Psoas muscle (tissue), 8 donors: ENCODE data around the gene B9D1. TPM values are rescaled to one million over a fixed set of nuclear protein-coding genes. Genes with fewer than 3 reads are reported as not detected.

Experiments used
- ATAC-seq, 4 donors: fragments of 200-7000 bp; cut with Tn5 transposase; one replicate each; pipeline ENCODE4 v1.9.1; 2020; ENCODE audit warnings: moderate library complexity in 3 of 4, mild to moderate bottlenecking in 2 of 4
- DNase-seq, 2 donors: peaks; one replicate each; pipeline ENCODE4 v3.0.0-alpha.2; 2020
- H3K27ac ChIP-seq: fragments of 200-600 bp; one replicate; pipeline ENCODE4 v1.8.0; 2022
- H3K27me3 ChIP-seq, 3 donors: fragments of 200-600 bp in 1 of 3; one replicate each; pipeline versions ENCODE4 v1.6.1 to v1.8.0; 2013 to 2022; ENCODE audit warnings: low read length in 2 of 3, mild to moderate bottlenecking in 2 of 3, moderate library complexity in 1 of 3; ENCODE audit not compliant: insufficient read depth in 3 of 3
- H3K36me3 ChIP-seq, 2 donors: fragments of 200-600 bp in 1 of 2; one replicate each; pipeline versions ENCODE4 v1.6.1 to v1.8.0; 2013 to 2022; ENCODE audit warnings: low read depth in 1 of 2, mild to moderate bottlenecking in 1 of 2, moderate library complexity in 1 of 2; ENCODE audit not compliant: insufficient read depth in 1 of 2
- H3K4me1 ChIP-seq: fragments of 200-600 bp; one replicate; pipeline ENCODE4 v1.8.0; 2022
- H3K4me3 ChIP-seq: fragments of 200-600 bp; one replicate; pipeline ENCODE4 v1.8.0; 2022; ENCODE audit warnings: mild to moderate bottlenecking
- H3K9me3 ChIP-seq: fragments of 200-600 bp; one replicate; pipeline ENCODE4 v1.8.0; 2022
- WGBS, 3 donors: extraction: QIAGEN DNeasy Blood & Tissue Kit; methylation state at CpG; one replicate each; pipeline versions ENCODE4 v1.1.6 to v1.1.7; 2013; 5-methylcytosine and 5-hydroxymethylcytosine counted together
- intact Hi-C, 2 donors: fragments of 100-400 bp; cut with DNase I; formaldehyde crosslinking; loops; one replicate each; pipeline versions ENCODE4 v1.11.0 to v1.14.2; 2022
- polyA plus RNA-seq, 3 donors: library from polyadenylated mRNA; stranded (reverse); fragments of 200-250 nt; gene quantifications; one replicate each; pipeline ENCODE4 v1.2.3, GENCODE V29; 2013
- total RNA-seq, 4 donors: library from RNA; stranded (reverse); fragmentation: NEBNext Ultra II Directional in 2 of 4; extraction: Animal tissue kit (Norgen Biotek cat#: 25700) in 2 of 4; gene quantifications; one replicate each; pipeline versions ENCODE4 v1.2.1 to v1.2.4, GENCODE V29; 2021 to 2023
- TF ChIP-seq, protein P1 (sequence below): fragments of 200-600 bp; IDR thresholded peaks from one replicate; pipeline ENCODE4 v1.8.0; 2022; ENCODE audit warnings: antibody characterized with exemption
- donor health status: healthy with polysubstance abuse.
- donor health status: DM: no; HTN: no; CAD: no; lungs with moderate emphysema.
- donor health status: Bipolar disorder and iron deficiency.
- donor health status: healthy.
- donor health status: DM: yes; HTN: yes; CAD: no.
- donor health status: DM: no; HTN: no; CAD: no.
- donor health status: DM: no; HTN: no; CAD: no.
- donor health status: DM: yes; HTN: yes; CAD: no.

The B9D1 gene
- total and polyA plus RNA-seq, 7 donors, result 4.7 to 9.2 (median 7.0) TPM

DNA sequence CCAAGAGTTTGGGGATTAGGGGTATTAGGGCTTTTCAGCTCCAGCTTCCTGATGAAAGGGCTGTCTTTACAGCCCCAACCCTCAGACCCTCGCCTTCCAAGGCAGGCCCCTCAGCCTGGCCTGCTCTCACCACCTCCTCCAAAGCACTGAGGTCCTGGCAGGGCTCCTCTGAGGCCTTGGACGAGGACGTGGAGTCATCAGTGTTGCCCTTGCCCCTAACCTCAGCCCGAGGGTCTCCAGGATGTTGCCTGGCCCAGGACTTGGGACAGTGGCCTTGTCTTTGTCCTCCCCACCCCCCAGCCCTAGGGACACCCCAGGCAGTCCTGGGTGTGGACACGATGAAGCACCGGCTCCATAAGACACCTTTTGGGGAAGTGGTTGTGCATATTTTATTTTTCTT lies 28.2 kb downstream of the B9D1 start:
- ATAC-seq, result no peak
- Histone ChIP-seq H3K9me3 (no peaks in the 10 kb centered on the region), H3K4me1 (peaks cover 3% of the 10 kb centered on the region), H3K27ac (no peak overlapping the region), H3K36me3 (peaks cover 0 to 35% of the 10 kb centered on the region in 2 donors), H3K4me3 (no peak overlapping the region), H3K27me3 (no peaks in the 10 kb centered on the region)
- DNase-seq, result peak in 1 of 2 donors; percentile 42
- WGBS, 3 donors, result 87 to 90% (median 89%) methylated on average over 6 of the region's 6 CpGs
- intact Hi-C loops, result no loop called here
- TF ChIP-seq, protein P1, sequence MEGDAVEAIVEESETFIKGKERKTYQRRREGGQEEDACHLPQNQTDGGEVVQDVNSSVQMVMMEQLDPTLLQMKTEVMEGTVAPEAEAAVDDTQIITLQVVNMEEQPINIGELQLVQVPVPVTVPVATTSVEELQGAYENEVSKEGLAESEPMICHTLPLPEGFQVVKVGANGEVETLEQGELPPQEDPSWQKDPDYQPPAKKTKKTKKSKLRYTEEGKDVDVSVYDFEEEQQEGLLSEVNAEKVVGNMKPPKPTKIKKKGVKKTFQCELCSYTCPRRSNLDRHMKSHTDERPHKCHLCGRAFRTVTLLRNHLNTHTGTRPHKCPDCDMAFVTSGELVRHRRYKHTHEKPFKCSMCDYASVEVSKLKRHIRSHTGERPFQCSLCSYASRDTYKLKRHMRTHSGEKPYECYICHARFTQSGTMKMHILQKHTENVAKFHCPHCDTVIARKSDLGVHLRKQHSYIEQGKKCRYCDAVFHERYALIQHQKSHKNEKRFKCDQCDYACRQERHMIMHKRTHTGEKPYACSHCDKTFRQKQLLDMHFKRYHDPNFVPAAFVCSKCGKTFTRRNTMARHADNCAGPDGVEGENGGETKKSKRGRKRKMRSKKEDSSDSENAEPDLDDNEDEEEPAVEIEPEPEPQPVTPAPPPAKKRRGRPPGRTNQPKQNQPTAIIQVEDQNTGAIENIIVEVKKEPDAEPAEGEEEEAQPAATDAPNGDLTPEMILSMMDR, result no peak

DNA sequence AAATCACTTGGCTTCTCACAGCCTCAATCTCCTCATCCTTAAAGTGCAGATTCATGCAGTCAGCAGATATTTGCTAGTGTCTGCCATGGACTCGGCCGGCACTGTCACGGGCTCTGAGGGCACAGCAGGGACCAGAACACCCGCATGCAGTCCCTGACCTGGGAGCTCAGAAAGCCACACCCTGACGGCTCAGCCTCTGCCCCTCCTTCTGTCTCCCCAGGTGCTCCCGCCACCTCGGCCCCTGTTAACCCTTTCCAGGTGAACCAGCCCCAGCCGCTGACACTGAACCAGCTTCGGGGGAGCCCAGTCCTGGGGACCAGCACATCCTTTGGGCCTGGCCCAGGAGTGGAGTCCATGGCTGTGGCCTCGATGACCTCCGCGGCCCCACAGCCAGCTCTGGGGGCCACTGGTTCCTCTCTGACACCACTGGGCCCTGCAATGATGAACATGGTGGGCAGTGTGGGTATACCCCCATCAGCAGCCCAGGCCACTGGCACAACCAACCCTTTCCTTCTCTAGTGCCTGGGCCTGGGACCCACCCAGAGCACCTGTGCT lies 28.7 kb downstream of the B9D1 start:
- TF ChIP-seq, protein P1, result no peak
- 87 to 93% (median 88%) methylated on average over 12 of the region's 12 CpGs for WGBS, 3 donors
- H3K4me3 ChIP-seq, result no peak overlapping the region
- H3K9me3 ChIP-seq, result no peaks in the 10 kb centered on the region
- ATAC-seq (no peak), DNase-seq (no peak)
- intact Hi-C loops, result no loop called here
- H3K4me1 ChIP-seq, result peaks cover 3% of the 10 kb centered on the region
- peaks cover 0 to 40% of the 10 kb centered on the region in 2 donors for H3K36me3 ChIP-seq
- H3K27me3 ChIP-seq, result no peaks in the 10 kb centered on the region
- no peak overlapping the region for H3K27ac ChIP-seq

GRCh38 chr17:19333132-19333440 lies 29.4 kb downstream of the B9D1 start:
- no peak overlapping the region for H3K27ac ChIP-seq
- TF ChIP-seq, protein P1, result no peak
- ATAC-seq (no peak), DNase-seq (no peak)
- no peaks in the 10 kb centered on the region for H3K9me3 ChIP-seq
- H3K27me3 ChIP-seq, result no peaks in the 10 kb centered on the region
- peaks cover 0 to 44% of the 10 kb centered on the region in 2 donors for H3K36me3 ChIP-seq
- 95 to 100% (median 96%) methylated on average over 1 of the region's 1 CpG for WGBS, 3 donors
- H3K4me3 ChIP-seq, result no peak overlapping the region
- intact Hi-C loops, result no loop called here
- peaks cover 3% of the 10 kb centered on the region for H3K4me1 ChIP-seq

GRCh38 chr17:19332371-19333131 lies 30.0 kb downstream of the B9D1 start:
- Histone ChIP-seq H3K36me3 (peaks cover 0 to 44% of the 10 kb centered on the region in 2 donors), H3K27ac (no peak overlapping the region), H3K4me1 (peaks cover 3% of the 10 kb centered on the region), H3K4me3 (no peak overlapping the region), H3K27me3 (no peaks in the 10 kb centered on the region), H3K9me3 (no peaks in the 10 kb centered on the region)
- intact Hi-C loops, result no loop called here
- WGBS, 3 donors, result 71 to 77% (median 72%) methylated on average over 6 of the region's 6 CpGs
- DNase-seq, result no peak
- TF ChIP-seq, protein P1, result no peak
- no peak for ATAC-seq
